Stimulated activated CD4-positive, alpha-beta T cell treated with anti-CD3 and anti-CD28 coated beads, Interleukin-12 subunit alpha, Interleukin-12 subunit beta, amount 100 ng/mL, for 4 hours (primary cell): ENCODE data around the gene SERPINB11.
"Not testable (repeated sequence)": the region's sequence is repeated elsewhere in the genome, so short reads cannot be mapped to it uniquely, and the experiment has no call there.

Experiments
- DNase-seq: peaks from one replicate; pipeline ENCODE4 v3.0.0-alpha.2; 2020

The SERPINB11 gene, protein sequence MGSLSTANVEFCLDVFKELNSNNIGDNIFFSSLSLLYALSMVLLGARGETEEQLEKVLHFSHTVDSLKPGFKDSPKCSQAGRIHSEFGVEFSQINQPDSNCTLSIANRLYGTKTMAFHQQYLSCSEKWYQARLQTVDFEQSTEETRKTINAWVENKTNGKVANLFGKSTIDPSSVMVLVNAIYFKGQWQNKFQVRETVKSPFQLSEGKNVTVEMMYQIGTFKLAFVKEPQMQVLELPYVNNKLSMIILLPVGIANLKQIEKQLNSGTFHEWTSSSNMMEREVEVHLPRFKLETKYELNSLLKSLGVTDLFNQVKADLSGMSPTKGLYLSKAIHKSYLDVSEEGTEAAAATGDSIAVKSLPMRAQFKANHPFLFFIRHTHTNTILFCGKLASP

DNA sequence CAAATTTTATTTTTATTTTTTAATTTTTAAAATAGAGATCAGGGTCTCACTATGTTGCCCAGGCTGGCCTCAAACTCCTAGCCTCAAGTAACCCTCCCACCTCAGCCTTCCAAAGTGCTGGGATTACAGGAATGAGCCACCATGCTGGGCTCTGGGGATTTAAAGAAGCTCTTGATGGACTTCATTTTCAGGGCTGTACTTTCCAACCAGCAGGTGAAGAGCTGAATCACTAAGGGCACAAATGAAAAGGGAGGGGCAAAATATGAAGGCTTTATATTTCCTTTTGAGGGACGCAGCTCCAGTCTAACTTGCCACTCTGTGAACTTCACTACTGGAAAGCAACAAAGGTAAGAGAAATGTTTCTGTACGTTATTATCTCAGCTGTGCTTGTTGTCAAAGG lies at the start of gene SERPINB11:
Gene SERPINB11 (plus strand): TSS at position 301 of the 400 bp plus-strand sequence. CDS start 7,234 bp downstream, outside the sequence.
- DNase-seq: no peak

DNA sequence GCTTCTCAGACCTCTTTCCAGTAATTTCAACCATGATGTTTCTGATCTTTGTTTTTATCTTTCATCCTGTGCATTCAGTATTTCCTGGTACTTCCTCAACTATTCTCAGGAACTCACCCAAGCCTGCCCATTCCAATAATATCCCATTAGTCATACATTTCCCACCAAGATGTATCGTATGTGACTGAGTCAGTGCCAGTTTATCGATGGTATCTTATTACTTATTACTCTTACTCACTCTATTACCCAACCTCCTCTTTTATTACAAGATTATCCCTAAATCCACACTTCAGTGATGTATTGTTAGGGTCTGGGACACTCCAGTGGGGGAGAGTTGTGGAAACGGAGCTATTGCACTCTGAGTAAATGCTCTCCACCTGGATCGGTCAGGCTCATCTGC lies 43.8 kb upstream of the SERPINB11 start:
- DNase-seq: not testable (repeated sequence)

DNA sequence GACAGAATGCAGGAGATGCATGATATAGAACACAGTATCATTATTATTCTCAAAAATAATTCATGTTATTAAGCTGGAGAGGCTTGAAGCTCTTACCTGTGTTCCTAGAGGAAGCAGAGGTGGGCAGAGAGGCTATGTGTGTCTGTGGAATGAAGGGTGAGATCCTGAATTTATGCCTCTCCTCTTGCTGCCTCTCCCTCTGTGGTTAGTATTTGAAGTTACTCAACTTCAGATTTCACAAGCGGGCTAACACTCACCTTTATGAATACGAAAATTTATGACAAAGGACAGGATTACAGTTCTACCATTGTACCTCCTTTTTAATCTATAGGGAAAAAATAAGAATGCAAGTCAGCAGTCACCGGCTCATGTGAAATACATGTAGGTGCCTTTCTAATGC lies 41.0 kb upstream of the SERPINB11 start, which contains the start of gene SERPINB3:
Gene SERPINB3 (minus strand): TSS at position 144 of the 400 bp plus-strand sequence. CDS start 677 bp downstream, outside the sequence.
- not testable (repeated sequence) for DNase-seq

DNA sequence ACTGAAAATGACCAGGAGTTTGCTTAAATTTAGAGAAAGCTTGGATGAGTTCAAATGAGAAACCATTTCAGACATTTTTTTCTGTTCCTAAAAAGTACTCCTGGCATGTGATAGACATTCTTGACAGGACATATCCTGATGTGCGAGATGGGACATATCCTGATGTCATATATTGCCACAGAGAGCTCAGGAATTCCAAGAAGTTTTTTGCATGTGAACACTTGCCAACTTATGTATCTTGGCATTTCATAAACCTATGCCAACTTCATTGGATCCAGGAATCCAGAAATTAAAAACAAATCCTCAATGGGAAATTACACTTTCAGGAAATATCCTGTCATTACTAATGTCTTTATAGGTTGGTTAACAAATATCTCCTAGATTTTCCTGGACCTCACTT lies 38.2 kb upstream of the SERPINB11 start:
- no peak for DNase-seq

DNA sequence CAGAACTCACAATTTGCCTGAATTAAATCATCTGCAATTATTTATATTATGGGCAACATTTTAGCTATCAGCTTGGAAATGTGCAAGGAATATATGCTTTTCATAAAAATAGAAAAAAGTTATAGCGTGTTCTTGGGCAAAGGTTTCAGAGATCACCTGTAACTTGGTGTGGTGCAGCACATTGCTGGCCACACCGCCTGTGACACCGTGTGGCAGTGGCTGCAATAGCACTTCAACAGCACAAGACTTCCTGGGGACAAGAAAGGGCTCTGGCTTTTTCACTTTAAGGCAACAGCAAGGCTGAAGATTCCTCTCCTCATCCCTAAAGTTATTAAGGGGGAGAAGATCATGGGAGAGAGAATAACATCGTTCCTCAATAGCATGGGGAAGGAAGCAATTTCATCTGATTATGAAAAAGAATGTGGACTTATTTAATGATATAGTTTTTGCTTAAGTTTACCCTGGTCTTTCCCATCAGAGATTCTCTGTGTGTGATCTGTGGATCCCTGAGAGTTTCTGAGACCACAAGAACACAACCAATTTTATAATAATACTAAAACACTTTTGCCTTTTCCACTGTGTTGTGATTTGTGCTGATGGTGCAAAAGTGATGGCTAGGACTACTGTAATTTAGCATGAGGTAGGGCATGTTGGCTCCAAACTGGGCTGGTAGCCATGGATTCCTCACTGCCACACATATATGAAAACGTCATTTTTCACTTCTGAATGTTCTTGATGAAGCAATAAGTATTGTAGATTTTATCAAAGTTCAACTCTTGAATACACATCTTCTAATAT lies 26.0 kb upstream of the SERPINB11 start:
- DNase-seq: no peak

DNA sequence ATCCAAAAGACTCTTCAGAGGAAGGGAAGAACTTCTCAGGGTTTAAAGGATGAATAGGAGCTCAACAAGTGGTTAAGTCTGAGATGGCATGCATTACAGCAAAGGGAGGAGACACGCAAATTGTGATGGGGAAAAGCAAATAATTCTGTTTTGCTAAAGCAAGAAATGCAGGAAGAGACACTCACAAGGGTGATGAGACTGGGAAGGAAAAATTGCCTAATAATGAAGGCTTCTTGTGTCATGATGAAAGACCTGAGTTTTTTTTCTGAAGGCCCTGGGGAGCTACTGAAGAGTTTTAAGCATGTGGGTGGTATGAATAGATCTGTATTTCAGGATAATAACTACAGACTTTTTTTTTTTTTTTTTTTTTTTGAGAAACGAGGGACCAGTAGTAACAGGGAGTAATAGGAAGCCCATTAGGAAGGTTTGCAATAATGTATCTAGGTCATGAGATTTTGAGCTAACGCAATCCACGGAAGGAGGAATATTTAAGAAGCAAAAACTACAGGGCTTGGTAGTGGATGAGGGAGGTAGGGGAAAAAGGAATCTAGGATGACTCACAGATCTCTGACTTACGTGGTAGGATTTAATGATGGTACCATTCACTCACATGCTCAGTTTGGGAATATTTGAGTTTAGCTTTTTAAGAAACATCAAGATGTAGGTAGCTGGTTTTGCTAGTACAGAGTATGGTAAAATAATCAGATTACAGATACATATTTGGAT lies 25.1 kb upstream of the SERPINB11 start:
- no peak for DNase-seq

DNA sequence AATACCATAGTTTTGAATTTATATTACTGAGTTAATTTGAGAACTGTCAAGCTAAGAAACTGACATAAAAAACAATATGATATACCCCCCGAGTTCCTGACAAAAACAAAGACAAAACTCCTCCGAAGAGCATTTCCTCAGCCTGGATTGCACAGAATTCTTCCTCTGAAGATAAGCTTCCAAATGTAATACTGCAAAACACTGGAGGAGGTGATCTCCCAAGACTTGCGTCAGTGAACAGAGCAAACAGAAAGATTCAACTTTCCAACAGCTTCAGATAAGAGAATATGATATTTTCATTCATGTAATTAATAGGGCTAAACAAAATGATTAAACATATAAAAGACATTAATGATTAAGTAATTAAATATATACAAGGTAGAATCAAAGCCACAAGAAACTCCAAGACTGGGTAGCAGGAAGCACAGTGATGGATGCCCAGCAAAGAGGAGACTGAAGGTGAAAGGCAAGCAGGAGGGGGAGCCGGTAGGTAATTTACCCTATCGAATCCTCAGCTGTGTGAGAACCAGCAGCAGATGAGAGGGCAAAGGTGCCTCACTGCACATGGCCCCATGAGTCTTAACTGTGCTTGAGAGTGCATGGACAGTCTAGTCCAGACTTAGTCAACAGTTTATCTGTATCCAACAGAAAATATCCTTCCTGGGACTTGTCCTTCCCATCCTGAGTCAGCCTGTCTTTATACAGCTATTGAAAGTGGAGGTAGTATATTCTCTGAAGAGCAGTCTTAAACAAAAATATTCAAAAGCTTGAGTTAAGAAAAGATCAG lies 22.7 kb upstream of the SERPINB11 start:
- no peak for DNase-seq

DNA sequence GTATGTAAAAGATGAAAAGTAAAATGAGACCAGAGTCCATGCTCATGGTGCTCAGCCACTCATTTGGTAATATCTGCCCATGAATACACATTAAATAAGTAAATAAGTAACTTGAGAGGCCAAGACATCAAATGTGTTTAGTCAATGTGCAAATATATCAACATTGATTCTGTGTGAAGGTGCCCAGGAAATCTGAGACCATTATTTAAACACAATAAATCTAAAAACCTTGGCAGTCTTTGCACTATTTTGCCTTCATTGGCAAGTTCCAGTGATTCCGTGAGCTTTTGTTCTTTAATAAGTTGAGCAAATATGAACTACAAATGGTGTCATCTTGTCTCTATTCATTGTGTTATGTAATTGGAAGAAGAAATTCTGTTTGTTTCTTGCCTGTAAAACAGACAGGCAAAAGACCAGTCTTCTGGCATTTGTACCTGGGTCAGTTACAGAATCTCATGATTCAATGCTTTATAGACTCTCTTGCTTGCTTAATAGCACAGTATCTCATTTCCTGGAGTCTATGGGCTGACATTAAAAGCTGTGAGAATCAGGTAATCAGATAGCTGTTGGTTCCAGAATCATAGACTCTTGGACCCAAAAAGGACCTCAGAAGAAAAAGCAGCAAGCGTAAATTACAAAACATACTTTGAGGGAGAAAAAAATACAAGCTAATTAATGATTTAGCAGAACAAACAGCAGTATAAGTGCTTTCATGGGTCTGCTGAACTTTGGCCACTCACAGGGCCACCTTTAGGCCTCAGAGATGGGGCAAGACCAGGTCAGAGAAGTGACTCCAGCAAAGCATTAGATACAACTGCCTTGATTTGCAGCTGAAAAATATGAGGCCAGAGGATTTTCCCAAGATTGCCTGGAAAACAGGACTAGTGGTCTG lies 21.1 kb upstream of the SERPINB11 start:
- no peak for DNase-seq

DNA sequence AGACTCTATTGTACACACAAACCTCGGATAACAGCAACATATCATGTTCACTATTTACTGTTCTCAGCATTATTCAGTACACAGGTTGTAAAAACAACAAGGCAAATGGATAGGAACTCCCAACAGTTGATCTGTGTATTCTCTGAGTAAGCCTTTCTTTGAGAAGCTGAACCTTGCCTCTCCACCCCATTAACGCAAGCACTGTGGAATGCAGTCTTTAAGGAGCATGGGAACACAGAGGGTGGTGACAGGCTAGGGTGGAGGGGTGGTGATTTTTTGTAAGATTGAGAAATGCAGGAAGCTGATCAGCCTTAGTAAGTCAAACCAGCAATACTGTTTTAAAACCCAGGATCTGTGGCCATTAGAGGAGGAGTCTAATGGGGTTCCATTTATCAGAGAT lies 19.6 kb upstream of the SERPINB11 start:
- DNase-seq: no peak

DNA sequence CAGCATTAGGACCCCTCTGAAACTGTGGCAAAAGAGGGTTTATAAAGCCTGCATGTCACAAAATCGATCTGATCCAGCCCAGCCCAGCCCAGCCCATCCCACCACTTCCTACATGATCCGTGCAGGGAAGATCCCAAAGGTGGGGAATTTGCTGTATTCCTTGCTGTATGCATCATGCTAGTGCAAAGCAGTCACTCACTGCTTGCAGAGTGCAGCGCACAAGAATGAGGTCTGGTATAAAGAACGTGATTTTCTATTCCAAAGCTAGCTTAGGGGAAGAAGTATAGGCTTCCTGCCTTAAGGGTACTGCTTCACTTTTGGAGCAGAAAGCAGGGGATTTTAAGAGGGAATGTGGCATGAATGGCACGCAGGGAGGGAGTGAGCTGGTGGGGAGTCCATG lies 18.9 kb upstream of the SERPINB11 start:
- no peak for DNase-seq

DNA sequence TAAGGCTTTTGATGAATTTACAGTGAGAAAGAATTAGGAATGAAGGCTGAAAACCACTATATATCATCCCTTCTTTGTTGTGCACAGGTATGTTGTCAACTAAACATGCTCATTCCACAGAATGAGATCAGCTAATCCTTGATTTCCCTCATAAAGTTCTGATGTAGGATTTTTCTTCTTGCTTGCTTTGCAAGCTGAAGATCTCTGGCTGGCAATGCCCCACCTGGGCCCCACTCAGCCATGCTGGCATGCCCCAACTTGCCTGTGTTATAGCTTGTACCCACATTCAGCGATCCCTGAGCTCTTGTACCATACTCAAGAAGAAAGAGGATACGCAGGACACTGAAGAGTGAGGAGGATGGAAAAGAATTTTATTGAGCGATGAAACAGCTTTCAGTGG lies 18.0 kb upstream of the SERPINB11 start:
- DNase-seq: no peak

DNA sequence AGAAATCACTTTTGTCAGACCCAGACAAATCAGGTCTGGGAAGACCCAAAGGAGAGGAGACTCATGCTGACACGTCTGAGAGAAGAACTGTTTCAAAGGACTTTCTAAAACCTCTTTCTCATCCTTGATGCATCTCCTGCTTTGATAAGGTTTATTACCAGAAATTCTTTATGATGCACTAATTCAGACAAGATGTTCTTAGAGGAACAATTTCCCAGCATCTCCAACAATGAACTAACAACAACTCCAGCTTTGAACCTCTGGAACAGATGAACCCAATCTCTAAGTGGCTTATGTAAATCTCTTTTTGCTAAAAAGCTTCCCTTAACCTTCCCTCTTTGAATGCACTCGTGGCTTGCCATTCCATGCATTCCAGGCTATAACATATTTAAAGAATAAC lies 15.9 kb upstream of the SERPINB11 start:
- DNase-seq: no peak

DNA sequence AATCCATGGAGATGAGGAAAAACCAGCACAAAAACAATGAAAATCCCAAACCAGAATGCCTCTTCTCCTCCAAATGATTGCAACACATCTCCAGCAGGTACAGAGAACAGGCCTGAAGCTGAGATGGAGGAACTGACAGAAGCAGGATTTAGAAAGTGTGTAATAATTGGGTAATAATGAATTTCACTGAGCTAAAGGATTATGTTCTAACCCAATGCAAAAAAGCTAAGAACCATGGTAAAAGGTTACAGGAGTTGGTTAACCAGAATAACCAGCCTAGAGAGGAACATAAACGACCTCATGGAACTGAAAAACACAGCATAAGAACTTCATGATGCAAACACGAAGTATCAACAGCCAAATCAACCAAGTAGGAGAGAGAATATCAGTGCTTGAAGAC lies 13.7 kb upstream of the SERPINB11 start:
- DNase-seq: no peak

DNA sequence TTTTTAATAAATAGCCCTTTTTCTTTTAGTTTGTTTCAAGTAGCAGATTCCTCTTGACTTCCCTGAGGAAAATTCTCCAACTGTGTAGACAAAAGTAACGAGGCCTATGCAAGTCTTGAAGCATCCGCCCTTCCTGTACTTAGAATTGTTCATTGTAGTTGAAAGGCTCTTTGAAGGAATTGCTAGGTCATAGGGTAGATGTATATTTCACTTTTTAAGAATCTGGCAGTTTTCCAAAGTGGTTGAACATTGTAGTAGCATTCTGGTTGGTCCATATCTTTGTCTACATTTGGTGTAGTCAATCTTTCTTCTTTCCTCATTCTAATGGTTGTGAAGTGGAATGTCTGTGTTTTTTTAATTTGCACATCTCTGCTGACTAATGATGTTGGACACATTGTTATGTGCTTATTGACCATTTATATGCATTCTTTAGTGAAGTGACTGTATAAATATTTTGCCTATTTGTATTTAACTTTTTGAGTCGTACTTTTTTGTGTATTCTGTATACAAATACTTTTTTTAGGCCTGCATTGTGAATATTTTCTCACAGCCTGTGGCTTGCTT lies 5.6 kb upstream of the SERPINB11 start:
- no peak for DNase-seq

DNA sequence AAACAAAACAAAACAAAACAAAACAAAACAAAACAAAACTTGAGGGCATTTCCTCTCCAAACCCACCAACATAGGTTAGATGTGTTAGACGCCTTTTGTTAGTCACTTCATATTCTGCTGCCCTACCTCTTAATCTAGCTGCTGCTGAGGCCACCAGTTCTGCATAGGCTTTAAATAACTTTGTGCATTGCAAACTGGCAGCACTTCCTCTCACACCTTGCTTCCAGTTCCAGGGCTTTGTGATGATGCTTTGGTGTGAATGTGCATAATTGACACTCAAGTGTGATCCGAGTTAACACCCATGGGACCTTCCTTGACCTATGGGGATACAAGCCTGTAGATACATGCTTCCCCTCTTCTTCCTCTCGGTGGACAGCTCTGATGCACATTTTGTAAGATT lies 2.3 kb upstream of the SERPINB11 start:
- no peak for DNase-seq

DNA sequence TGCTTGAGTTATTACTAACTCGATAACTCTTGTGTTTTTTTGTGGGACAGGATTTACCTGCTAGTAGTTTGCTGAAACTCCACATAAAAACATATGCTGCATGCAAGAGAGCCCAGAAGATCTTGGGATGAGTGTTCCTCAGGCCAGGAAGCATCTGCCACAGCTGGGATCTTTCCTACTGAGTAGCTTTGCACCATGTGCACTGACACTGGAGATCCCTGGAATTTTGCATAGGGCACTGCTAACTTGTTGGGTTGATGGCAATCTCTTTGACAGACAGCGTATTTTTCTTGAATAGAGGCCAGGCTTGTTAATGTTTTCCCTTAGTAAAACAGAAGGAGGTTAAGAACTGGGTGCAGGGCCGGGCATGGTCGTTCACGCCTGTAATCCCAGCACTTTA lies 808 bp upstream of the SERPINB11 start:
- no peak for DNase-seq

DNA sequence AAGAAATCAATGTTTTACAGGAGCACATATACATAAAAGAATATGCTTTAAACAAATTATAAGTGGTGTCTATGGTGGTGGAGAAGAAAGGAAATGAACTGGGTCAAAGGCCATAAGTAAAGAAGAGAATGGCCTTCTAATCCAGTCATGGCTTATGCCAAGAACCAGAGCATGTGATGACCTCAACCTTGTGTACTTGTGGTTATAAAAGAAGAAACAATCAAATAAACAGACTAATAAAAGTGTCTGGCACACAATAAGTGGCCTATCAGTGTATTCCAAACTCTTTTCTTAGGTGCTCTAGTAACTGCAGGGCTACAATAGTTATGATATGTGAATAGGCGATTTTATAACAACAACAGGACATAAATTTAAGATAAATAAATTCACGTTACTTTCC lies 2.6 kb downstream of the SERPINB11 start:
- DNase-seq: no peak

DNA sequence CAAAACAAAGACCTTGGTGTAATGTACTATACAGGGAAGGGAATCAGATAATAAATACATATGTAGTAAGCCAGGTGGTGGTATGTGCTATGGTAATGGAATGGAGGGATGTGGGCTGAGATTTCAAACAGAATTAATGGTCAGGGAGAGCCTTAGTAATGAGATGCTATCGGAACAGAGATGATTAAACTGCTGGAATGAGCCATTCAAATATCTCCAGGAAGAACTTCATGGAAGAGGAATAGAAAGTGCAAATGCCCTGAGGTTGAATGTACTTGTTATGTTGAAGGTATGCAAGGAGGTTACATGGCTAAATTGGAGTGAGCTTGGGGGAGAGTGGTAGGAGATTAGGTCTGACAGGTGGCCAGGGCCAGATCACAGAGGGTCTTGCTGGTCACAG lies 5.1 kb downstream of the SERPINB11 start:
- no peak for DNase-seq

DNA sequence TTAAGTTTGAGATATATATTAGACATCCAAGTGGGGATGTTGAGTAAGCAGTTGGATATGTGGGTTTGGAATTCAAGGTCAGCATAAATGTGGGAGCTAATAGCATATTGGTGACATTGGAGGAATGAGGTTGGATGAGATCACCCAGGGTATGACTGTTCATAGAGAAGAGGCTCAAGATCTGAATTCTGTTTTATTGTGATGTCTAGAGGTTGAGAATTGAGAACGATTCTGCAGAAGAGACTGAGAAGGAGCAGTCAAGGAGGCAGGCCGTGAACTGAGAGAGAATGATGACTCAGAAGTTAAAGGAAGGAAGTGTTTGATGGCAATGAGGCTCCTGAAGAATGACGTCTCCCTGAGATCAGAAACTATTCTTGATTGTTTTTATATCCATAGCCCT lies 5.9 kb downstream of the SERPINB11 start:
- no peak for DNase-seq

DNA sequence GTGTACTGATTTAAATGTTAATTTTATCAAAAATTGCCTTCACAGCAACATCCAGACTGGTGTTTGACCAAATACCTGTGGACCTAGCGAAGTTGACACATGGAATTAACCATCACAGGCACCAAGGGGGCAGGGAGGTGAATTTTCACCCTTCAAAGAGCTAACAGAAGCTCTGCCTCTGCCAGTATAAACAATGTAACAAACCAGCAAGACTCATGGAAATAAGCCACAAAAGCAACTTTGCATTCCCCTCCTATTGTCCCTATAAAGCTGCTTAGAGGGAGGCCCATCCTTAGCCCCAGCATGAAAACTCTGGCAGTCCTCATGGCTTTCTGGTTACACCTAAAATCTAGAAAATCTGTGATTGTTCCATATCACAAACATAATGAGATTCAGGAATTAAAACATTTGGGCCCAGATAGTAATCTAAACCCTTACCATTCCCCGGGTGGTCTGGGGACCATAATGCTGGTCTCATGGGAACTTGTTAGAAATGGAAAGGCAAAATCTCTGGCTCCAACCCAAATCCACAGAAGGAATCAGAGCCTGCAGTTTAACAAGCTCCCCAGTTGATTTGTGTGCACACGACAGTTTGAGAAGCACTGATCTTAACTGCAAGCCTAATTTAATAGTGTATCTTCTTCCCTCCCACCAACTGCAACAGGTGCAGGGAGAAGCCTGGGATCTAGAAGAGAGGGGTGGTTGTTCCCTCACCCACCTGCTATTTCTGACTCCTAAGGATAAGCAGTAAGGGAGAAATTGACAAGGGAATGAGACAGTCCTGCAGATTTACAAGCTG lies 23.1 kb downstream of the SERPINB11 start:
- DNase-seq: no peak
